ENCODE measurements around the gene FLT3LG. TPM values are rescaled to one million over a fixed set of nuclear protein-coding genes. Genes with fewer than 3 reads are reported as not detected.

Gene FLT3LG
- total RNA-seq, 1 donor from 2014 or later: 1.9 TPM

- Mint-ChIP-seq H3K36me3 (ENCODE audit: low read depth) (peaks cover 3% of the 10 kb centered on the region), H3K27me3 (ENCODE audit: low read depth) (peaks cover 12% of the 10 kb centered on the region), H3K4me3 (ENCODE audit: unreplicated experiment) (no peak overlapping the region), H3K9me3 (ENCODE audit: low read depth) (no peaks in the 10 kb centered on the region), H3K4me1 (ENCODE audit: low read depth) (peaks cover 21% of the 10 kb centered on the region), H3K27ac (ENCODE audit: unreplicated experiment) (no peak overlapping the region)
- no peak for TF ChIP-seq CTCF (IDR thresholded peaks at IDR 0.05)
- no peak for DNase-seq (ENCODE audit: low spot score)
Observed at GRCh38 chr19:49445997-49446396, 28.0 kb upstream of the FLT3LG start.

- Mint-ChIP-seq H3K27me3 (ENCODE audit: low read depth) (no peaks in the 10 kb centered on the region), H3K4me1 (ENCODE audit: low read depth) (peaks cover 21% of the 10 kb centered on the region), H3K27ac (ENCODE audit: unreplicated experiment) (no peak overlapping the region), H3K36me3 (ENCODE audit: low read depth) (peaks cover 3% of the 10 kb centered on the region), H3K4me3 (ENCODE audit: unreplicated experiment) (no peak overlapping the region), H3K9me3 (ENCODE audit: low read depth) (no peaks in the 10 kb centered on the region)
- DNase-seq (ENCODE audit: low spot score): no peak
- no peak for TF ChIP-seq CTCF (IDR thresholded peaks at IDR 0.05)
Observed at GRCh38 chr19:49447485-49448431, 26.3 kb upstream of the FLT3LG start.

GRCh38 chr19:49448432-49448786 is 25.6 kb upstream of the FLT3LG start:
- H3K4me3 Mint-ChIP-seq (ENCODE audit: unreplicated experiment): no peak overlapping the region
- peaks cover 24% of the 10 kb centered on the region for H3K4me1 Mint-ChIP-seq (ENCODE audit: low read depth)
- DNase-seq (ENCODE audit: low spot score): no peak
- no peak overlapping the region for H3K27ac Mint-ChIP-seq (ENCODE audit: unreplicated experiment)
- no peaks in the 10 kb centered on the region for H3K9me3 Mint-ChIP-seq (ENCODE audit: low read depth)
- TF ChIP-seq CTCF (IDR thresholded peaks at IDR 0.05): no peak
- peaks cover 3% of the 10 kb centered on the region for H3K36me3 Mint-ChIP-seq (ENCODE audit: low read depth)
- no peaks in the 10 kb centered on the region for H3K27me3 Mint-ChIP-seq (ENCODE audit: low read depth)

- Mint-ChIP-seq H3K27ac (ENCODE audit: unreplicated experiment) (no peak overlapping the region), H3K36me3 (ENCODE audit: low read depth) (peaks cover 3% of the 10 kb centered on the region)
Observed at GRCh38 chr19:49450405-49450804, 23.6 kb upstream of the FLT3LG start.

More at GRCh38 chr19:49450405-49450804, 23.6 kb upstream of the FLT3LG start:
- H3K9me3 Mint-ChIP-seq (ENCODE audit: low read depth): no peaks in the 10 kb centered on the region
- no peak for DNase-seq (ENCODE audit: low spot score)
- H3K4me3 Mint-ChIP-seq (ENCODE audit: unreplicated experiment): peak overlapping the region; percentile 86
- H3K4me1 Mint-ChIP-seq (ENCODE audit: low read depth): peaks cover 31% of the 10 kb centered on the region
- H3K27me3 Mint-ChIP-seq (ENCODE audit: low read depth): no peaks in the 10 kb centered on the region
- TF ChIP-seq CTCF (IDR thresholded peaks at IDR 0.05): no peak
